CD4-positive, CD25-positive, alpha-beta regulatory T cell (primary cell): ENCODE measurements around the gene B4GALNT4. TPM values are rescaled to one million over a fixed set of nuclear protein-coding genes. Genes with fewer than 3 reads are reported as not detected.
A peak's percentile ranks its signal among the peaks of the same experiment; 100 is the strongest.
"Not testable (repeated sequence)": the region's sequence is repeated elsewhere in the genome, so short reads cannot be mapped to it uniquely, and the experiment has no call there.

Experiments
- ATAC-seq, 2 donors: fragments of 150-1000 bp; cut with Tn5 transposase; one replicate each; pipeline ENCODE4 v1.10.0; 2021; ENCODE audit warnings: low read depth in 2 of 2, moderate number of reproducible peaks in 2 of 2, moderate library complexity in 1 of 2
- DNase-seq, 3 donors: peaks; one replicate each; pipeline versions ENCODE4 v3.0.0 to v3.0.0-alpha.2; 2012 to 2022; ENCODE audit warnings: mixed read lengths in 1 of 3
- H3K27ac ChIP-seq: one replicate; pipeline ENCODE4 v1.7.0; 2013; ENCODE audit warnings: mild to moderate bottlenecking, low read length; ENCODE audit not compliant: insufficient read depth, poor library complexity, severe bottlenecking
- H3K27me3 ChIP-seq: one replicate; pipeline ENCODE4 v1.7.0; 2013; ENCODE audit warnings: low read length; ENCODE audit not compliant: control insufficient read depth, insufficient read depth
- H3K36me3 ChIP-seq: one replicate; pipeline ENCODE4 v1.7.0; 2013; ENCODE audit warnings: mild to moderate bottlenecking, low read length, moderate library complexity; ENCODE audit not compliant: control insufficient read depth, insufficient read depth
- H3K4me1 ChIP-seq: 2 replicates; pipeline ENCODE4 v1.7.0; 2013; ENCODE audit warnings: mild to moderate bottlenecking, low read length; ENCODE audit not compliant: insufficient read depth, control insufficient read depth, poor library complexity, severe bottlenecking
- H3K4me3 ChIP-seq: one replicate; pipeline ENCODE4 v1.7.0; 2013; ENCODE audit warnings: low read depth, mild to moderate bottlenecking, low read length, moderate library complexity
- H3K9me3 ChIP-seq, 2 experiments: 1 replicate in 1 of 2; 2 replicates in 1 of 2; pipeline ENCODE4 v1.7.0; 2013; ENCODE audit warnings: low read length in 2 of 2, mild to moderate bottlenecking in 1 of 2, moderate library complexity in 1 of 2; ENCODE audit not compliant: control insufficient read depth in 2 of 2
- H3K27ac Mint-ChIP-seq, 3 donors: one replicate each; pipeline ENCODE4 v1.8.0; 2020 to 2022; ENCODE audit warnings: mild to moderate bottlenecking in 3 of 3, mixed read lengths in 3 of 3, moderate library complexity in 2 of 3
- H3K27me3 Mint-ChIP-seq: one replicate; pipeline ENCODE4 v1.8.0; 2022; ENCODE audit warnings: mild to moderate bottlenecking, mixed read lengths
- H3K36me3 Mint-ChIP-seq: one replicate; pipeline ENCODE4 v1.8.0; 2020; ENCODE audit warnings: mixed read lengths
- H3K4me1 Mint-ChIP-seq, 4 donors: one replicate each; pipeline ENCODE4 v1.8.0; 2020 to 2022; ENCODE audit warnings: mixed read lengths in 4 of 4, mild to moderate bottlenecking in 1 of 4
- H3K4me3 Mint-ChIP-seq, 4 donors: one replicate each; pipeline ENCODE4 v1.8.0; 2020 to 2022; ENCODE audit warnings: mild to moderate bottlenecking in 4 of 4, mixed read lengths in 4 of 4, moderate library complexity in 3 of 4
- H3K9me3 Mint-ChIP-seq, 7 donors: one replicate each; pipeline ENCODE4 v1.8.0; 2020 to 2022; ENCODE audit warnings: mixed read lengths in 7 of 7, mild to moderate bottlenecking in 3 of 7, moderate library complexity in 2 of 7
- polyA plus RNA-seq, 4 donors: library from polyadenylated mRNA; unstranded; fragments of 300-500 nt; fragmentation: Illumina TruSeq; gene quantifications; one replicate each; pipeline ENCODE4 v1.2.3, GENCODE V29; 2021
- total RNA-seq: library from RNA; stranded (reverse); gene quantifications from one replicate; pipeline ENCODE4 v1.2.3, GENCODE V29; 2022

B4GALNT4 gene
- total and polyA plus RNA-seq, 5 donors from 2014 or later = 0.99 TPM; not detected in 4

DNA sequence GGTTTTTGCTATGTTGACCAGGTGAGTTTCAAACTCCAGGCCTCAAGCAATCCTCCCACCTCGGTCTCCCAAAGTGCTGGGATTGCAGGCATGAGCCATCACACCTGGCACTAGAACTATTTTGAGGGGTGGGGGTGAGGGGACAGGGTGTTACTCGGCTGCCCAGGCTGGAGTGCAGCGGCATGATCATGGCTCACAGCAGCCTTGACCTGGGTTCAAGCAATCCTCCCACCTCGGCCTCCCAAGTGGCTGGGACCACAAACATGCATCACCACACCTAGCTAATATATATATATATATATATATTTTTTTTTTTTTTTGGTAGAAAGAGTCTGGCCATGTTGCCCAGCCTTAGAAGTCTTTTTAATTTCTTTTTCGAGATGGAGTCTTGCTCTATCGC lies 31.6 kb upstream of the B4GALNT4 start:
- Mint-ChIP-seq H3K4me1 (peaks cover 0 to 25% (median 16%) of the 10 kb centered on the region in 4 donors), H3K4me3 (no peak overlapping the region), H3K27ac (no peak overlapping the region), H3K9me3 (no peaks in the 10 kb centered on the region), H3K27me3 (peaks cover 14% of the 10 kb centered on the region), H3K36me3 (no peaks in the 10 kb centered on the region)
- ATAC-seq = no peak
- DNase-seq = no peak
- Histone ChIP-seq H3K4me1 (no peaks in the 10 kb centered on the region), H3K27me3 (no peaks in the 10 kb centered on the region), H3K27ac (no peak overlapping the region), H3K9me3 (no peaks in the 10 kb centered on the region), H3K36me3 (no peaks in the 10 kb centered on the region), H3K4me3 (no peak overlapping the region)

DNA sequence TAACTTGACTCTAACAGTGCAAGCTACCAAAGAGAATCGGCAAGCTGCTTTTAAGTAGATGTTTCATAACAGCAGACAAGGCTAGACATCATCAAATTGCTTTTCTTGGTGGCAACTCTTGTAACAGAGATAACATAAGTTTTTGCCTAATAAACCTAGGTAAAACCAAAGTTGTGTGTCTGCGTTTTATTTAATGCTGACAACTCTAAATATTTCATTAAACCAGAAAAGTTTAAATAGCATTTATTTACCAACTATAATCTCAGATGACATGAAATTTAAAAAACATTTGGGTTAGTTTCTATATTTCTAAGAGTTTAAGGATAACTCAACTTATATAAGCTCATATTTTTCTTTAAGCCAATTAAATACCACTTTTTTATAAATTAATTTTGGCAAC lies 29.3 kb upstream of the B4GALNT4 start:
- Histone ChIP-seq H3K9me3 (no peaks in the 10 kb centered on the region), H3K4me3 (no peak overlapping the region), H3K36me3 (no peaks in the 10 kb centered on the region), H3K4me1 (no peaks in the 10 kb centered on the region), H3K27ac (no peak overlapping the region), H3K27me3 (no peaks in the 10 kb centered on the region)
- H3K36me3 Mint-ChIP-seq = no peaks in the 10 kb centered on the region
- H3K9me3 Mint-ChIP-seq = no peaks in the 10 kb centered on the region
- no peak for ATAC-seq
- peaks cover 0 to 25% (median 14%) of the 10 kb centered on the region in 4 donors for H3K4me1 Mint-ChIP-seq
- no peak overlapping the region for H3K4me3 Mint-ChIP-seq
- H3K27me3 Mint-ChIP-seq = peaks cover 14% of the 10 kb centered on the region
- no peak for DNase-seq
- H3K27ac Mint-ChIP-seq = no peak overlapping the region

DNA sequence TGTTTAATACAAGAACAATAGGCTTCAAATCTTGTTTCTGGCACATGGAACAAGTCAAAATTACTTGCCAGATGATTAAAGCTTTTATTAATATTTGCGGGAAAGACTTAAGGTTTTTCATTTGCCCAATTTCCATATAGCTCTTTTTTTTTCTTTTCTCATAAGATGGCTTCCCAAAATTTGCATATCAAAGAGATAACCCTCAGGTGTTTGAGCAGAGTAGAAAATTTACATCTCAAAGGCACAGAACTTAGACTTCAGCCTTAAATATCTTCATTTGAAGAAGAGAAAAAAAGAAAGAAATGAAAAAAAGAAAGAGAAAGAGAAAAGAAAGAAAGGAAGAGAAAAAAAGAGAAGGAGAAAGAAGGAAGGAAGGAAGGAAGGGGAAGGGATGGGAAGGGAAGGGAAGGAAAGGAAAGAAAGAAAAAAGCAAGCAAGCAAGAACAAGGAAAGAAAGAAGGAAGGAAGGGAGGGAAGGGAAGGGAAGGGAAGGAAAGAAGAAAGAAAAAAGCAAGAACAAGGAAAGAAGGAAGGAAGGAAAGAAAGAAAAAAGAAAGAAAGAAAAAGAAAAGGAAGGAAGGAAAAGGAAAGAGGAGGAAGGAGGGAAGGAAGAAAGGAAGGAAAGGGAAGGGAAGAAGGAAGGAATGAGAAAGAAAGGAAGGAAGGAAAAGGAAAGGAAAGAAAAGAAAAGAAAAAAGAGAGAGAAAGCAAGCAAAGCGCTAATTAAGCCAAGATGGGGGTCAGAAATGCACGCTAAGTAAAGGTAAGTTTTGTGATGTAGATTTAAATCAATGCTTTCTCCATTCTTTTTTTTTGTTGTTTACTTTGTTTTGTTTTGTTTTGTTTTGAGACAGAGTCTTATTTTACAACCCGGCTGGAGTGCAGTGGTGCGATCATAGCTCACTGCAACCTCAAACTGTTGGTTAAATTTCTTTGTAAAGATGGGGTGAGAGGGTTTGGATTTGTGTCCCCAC lies 28.5 kb upstream of the B4GALNT4 start:
- H3K9me3 Mint-ChIP-seq = no peaks in the 10 kb centered on the region
- DNase-seq (no peak), ATAC-seq (no peak)
- no peaks in the 10 kb centered on the region for H3K27me3 ChIP-seq
- no peaks in the 10 kb centered on the region for H3K36me3 ChIP-seq
- H3K27ac Mint-ChIP-seq = peak overlapping the region in 2 of 3 donors; percentile 26 to 64
- peaks cover 14% of the 10 kb centered on the region for H3K27me3 Mint-ChIP-seq
- H3K4me3 Mint-ChIP-seq = no peak overlapping the region
- no peaks in the 10 kb centered on the region for H3K4me1 ChIP-seq
- no peaks in the 10 kb centered on the region for H3K36me3 Mint-ChIP-seq
- H3K27ac ChIP-seq = no peak overlapping the region
- H3K9me3 ChIP-seq = no peaks in the 10 kb centered on the region
- no peak overlapping the region for H3K4me3 ChIP-seq
- peaks cover 0 to 23% (median 14%) of the 10 kb centered on the region in 4 donors for H3K4me1 Mint-ChIP-seq

DNA sequence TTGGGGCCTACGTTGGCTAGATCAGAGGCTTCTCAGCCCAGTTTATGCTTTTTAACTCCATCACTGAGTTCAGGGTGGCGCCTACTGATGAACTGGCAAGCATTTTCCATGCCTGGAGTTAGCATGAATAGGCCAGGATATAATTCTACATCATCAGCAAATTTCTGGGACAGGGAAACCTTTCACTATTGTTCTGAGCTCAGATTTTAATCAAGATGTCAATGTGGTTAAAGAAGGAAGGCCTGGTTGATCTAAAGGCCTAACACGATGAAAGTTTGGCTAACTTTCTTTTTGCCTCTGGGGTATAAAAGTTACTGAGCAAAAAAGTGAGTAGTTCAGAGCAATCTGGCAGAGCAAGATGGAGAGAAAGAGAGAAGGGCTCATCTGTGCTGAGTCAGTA lies 27.0 kb upstream of the B4GALNT4 start:
- Histone ChIP-seq H3K9me3 (no peaks in the 10 kb centered on the region), H3K36me3 (no peaks in the 10 kb centered on the region), H3K4me1 (no peaks in the 10 kb centered on the region), H3K27ac (no peak overlapping the region), H3K27me3 (no peaks in the 10 kb centered on the region), H3K4me3 (no peak overlapping the region)
- DNase-seq (no peak), ATAC-seq (no peak)
- peaks cover 0 to 12% (median 8%) of the 10 kb centered on the region in 4 donors for H3K4me1 Mint-ChIP-seq
- H3K4me3 Mint-ChIP-seq = no peak overlapping the region
- peaks cover 10% of the 10 kb centered on the region for H3K27me3 Mint-ChIP-seq
- H3K36me3 Mint-ChIP-seq = no peaks in the 10 kb centered on the region
- peak overlapping the region; percentile 9 to 63 (median 33) for H3K27ac Mint-ChIP-seq
- H3K9me3 Mint-ChIP-seq = no peaks in the 10 kb centered on the region

DNA sequence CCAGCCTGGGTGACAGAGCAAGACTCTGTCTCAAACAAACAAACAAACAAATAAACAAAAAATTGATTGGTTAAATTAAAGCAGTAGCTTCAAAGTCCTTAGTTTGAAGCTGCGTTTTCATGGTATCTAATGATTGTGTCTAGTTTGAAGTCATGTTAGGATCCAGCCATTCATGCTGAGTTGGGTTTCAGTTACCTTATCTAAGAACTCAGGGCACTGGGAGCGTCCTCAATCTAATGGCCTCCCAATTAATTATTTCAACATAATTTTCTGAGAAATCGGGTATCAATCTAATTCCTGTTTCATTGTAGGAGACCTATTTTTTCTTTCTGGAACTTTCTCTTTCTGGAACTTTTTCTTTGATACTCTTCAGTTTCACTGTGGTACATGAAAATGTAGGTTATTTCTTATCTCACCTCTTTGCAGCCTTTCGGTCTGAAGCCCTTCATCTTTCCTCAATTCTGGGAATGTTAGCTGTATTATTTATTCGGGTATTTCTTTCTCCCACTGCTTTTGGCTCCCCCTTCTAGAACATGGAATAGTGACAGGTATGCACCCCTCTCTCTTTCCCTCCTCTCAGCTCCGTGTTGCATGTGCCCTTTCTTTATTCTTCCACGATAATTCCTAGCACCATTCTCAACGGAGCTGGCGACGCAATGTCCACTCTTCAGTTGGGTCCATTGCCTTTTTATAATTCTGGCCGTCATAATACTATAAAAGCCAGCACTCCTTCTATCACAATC lies 24.3 kb upstream of the B4GALNT4 start:
- Histone ChIP-seq H3K4me3 (no peak overlapping the region), H3K27me3 (no peaks in the 10 kb centered on the region), H3K27ac (no peak overlapping the region), H3K9me3 (no peaks in the 10 kb centered on the region), H3K36me3 (no peaks in the 10 kb centered on the region), H3K4me1 (no peaks in the 10 kb centered on the region)
- H3K36me3 Mint-ChIP-seq = no peaks in the 10 kb centered on the region
- no peak overlapping the region for H3K4me3 Mint-ChIP-seq
- H3K27ac Mint-ChIP-seq = no peak overlapping the region
- peaks cover 0 to 10% (median 8%) of the 10 kb centered on the region in 4 donors for H3K4me1 Mint-ChIP-seq
- DNase-seq = no peak
- no peaks in the 10 kb centered on the region for H3K9me3 Mint-ChIP-seq
- ATAC-seq = no peak
- H3K27me3 Mint-ChIP-seq = peaks cover 10% of the 10 kb centered on the region

DNA sequence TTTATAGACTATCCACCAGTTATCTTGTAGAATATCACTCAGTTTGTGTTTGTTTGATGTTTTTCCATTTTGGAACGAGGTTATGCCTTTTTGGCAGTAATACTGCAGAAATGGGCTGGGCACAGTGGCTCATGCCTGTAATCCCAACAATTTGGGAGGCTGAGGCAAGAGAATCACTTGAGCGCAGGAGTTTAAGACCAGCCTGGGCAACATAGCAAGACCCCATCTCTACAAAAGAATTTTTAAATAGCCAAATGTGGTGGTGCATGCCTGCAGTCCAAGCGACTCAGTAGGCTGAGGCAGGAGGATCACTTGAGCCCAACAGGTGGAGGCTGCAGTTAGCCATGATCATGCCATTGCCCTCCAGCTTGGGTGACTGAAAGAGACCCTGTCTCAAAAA lies 22.8 kb upstream of the B4GALNT4 start:
- Histone ChIP-seq H3K27me3 (no peaks in the 10 kb centered on the region), H3K4me1 (no peaks in the 10 kb centered on the region), H3K27ac (no peak overlapping the region), H3K9me3 (no peaks in the 10 kb centered on the region), H3K4me3 (no peak overlapping the region), H3K36me3 (no peaks in the 10 kb centered on the region)
- Mint-ChIP-seq H3K27ac (no peak overlapping the region), H3K36me3 (no peaks in the 10 kb centered on the region), H3K27me3 (peaks cover 10% of the 10 kb centered on the region), H3K4me1 (peaks cover 0 to 20% (median 5%) of the 10 kb centered on the region in 4 donors), H3K9me3 (no peaks in the 10 kb centered on the region), H3K4me3 (no peak overlapping the region)
- DNase-seq (no peak), ATAC-seq (no peak)

DNA sequence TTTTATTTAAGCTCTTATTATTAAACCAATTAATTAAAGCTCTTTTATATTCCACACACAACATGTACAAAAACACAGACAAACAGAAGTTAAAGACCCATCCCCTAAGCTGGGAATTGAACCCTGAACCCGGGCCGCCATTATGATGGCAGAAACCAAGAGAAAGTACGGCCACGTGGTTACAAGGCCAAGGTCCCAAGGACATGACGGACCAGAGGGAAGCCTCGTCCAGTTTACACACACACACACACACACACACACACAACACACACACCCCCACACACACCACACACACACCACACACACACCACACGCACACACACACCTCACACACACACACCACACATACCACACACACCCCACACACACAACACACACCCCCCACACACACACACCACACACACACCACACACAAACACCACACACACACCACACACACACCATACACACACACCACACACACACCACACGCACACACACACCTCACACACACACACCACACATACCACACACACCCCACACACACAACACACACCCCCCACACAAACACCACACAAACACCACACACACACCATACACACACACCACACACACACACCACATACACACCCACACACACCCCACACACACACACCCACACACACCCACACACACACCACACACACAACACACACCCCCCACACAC lies 19.9 kb upstream of the B4GALNT4 start:
- not testable (repeated sequence) for H3K27ac ChIP-seq, DNase-seq, ATAC-seq, H3K9me3 ChIP-seq, H3K27me3 ChIP-seq, H3K27me3 Mint-ChIP-seq, H3K4me3 ChIP-seq, H3K9me3 Mint-ChIP-seq, H3K36me3 ChIP-seq, H3K27ac Mint-ChIP-seq, H3K4me3 Mint-ChIP-seq, H3K36me3 Mint-ChIP-seq, H3K4me1 ChIP-seq
- peaks cover 0 to 38% (median 14%) of the 10 kb centered on the region in 4 donors for H3K4me1 Mint-ChIP-seq
